ENCODE data around the gene CFAP20.

Gene CFAP20

DNA sequence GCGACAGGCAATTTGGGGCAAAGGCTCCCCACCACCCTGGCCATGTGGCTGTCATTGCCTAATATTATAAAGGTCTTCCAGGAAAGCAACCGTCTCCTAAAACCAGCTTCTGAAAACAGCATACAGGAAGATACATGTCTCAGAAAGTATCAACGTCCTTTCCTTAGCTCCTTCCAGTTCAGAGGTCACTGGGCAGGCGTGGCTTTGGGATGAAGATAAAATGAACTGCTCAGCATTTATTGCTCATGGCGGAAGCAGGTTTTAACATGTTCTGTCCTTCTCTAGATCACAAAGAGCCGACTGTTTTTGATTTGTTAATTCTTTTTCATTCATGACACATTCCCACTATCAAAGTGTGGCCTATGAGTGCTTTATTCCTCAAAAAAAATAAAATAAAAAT, 8.0 kb downstream of the CFAP20 start:
- Histone ChIP-seq H3K4me3 (ENCODE audit: insufficient read depth in 1 of 2, low read depth in 1 of 2, low read length in 2 of 2) (peak overlapping the region in 1 of 2 experiments; percentile 55), H2BK15ac (ENCODE audit: low read depth, poor library complexity, severe bottlenecking) (no peak overlapping the region), H3K4ac (ENCODE audit: low read depth in 1 of 2, low read length in 2 of 2) (peak overlapping the region in 1 of 2 experiments; percentile 47), H3K14ac (ENCODE audit: low read length in 2 of 2) (no peak overlapping the region), H3K18ac (ENCODE audit: low read depth in 1 of 2, low read length in 2 of 2) (peak overlapping the region; percentile 29 to 38), H3K4me1 (ENCODE audit: control insufficient read depth, insufficient read depth, low read depth, low read length) (peaks cover 14% of the 10 kb centered on the region), H2BK12ac (ENCODE audit: low read length in 2 of 2) (no peak overlapping the region), H3K9ac (ENCODE audit: low read length) (peak overlapping the region; percentile 67), H2BK5ac (ENCODE audit: low read depth, low read length, poor library complexity, severe bottlenecking) (no peak overlapping the region), H2BK120ac (ENCODE audit: low read depth, low read length) (no peak overlapping the region), H3K79me1 (replicated peaks; ENCODE audit: low read length, poor library complexity, severe bottlenecking) (peaks cover 12% of the 10 kb centered on the region), H3K27ac (ENCODE audit: low read length, poor library complexity, severe bottlenecking) (no peak overlapping the region), H4K91ac (ENCODE audit: low read length) (no peak overlapping the region), H3K36me3 (ENCODE audit: control insufficient read depth in 1 of 2, insufficient read depth in 2 of 2, low read depth in 1 of 2, low read length in 2 of 2) (peaks cover 0 to 6% of the 10 kb centered on the region in 2 experiments), H3K9me3 (ENCODE audit: control insufficient read depth, low read length) (no peaks in the 10 kb centered on the region), H3K23ac (ENCODE audit: low read length in 2 of 2) (no peak overlapping the region), H2AFZ (ENCODE audit: low read depth, low read length) (no peak overlapping the region), H2AK5ac (ENCODE audit: low read length, severe bottlenecking) (no peak overlapping the region), H3K27me3 (ENCODE audit: control insufficient read depth in 1 of 2, insufficient read depth in 1 of 2, low read length in 2 of 2) (no peaks in the 10 kb centered on the region), H4K8ac (ENCODE audit: low read length) (no peak overlapping the region), H3K4me2 (ENCODE audit: low read length, poor library complexity, severe bottlenecking) (no peak overlapping the region)
- 60% methylated on average over 5 of the region's 6 CpGs for WGBS
- DNase-seq = no peak

DNA sequence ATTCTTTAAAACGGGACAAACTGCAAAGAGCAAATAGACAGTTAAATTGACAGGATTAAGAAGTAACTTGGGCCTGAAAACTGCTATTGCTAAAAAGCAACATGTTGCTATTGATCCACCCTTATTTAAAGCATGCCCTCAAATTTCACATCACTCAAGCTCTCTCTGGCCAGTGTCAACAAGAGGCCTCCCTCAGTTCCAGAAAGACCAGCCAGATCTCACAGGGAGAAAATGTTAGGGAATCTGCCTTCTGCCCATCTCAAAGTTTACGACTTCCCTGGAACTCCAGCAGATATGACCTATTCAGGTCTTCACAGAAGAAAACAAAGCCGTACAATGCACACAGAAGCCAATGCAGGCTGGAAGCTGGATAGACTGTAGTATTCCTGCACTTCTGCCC, 8.9 kb downstream of the CFAP20 start:
- H2BK12ac ChIP-seq (ENCODE audit: low read length in 2 of 2) = no peak overlapping the region
- H2AFZ ChIP-seq (ENCODE audit: low read depth, low read length) = no peak overlapping the region
- peak; percentile 31 for DNase-seq
- H3K4me3 ChIP-seq (ENCODE audit: insufficient read depth in 1 of 2, low read depth in 1 of 2, low read length in 2 of 2) = no peak overlapping the region
- 58% methylated on average over 3 of the region's 3 CpGs for WGBS
- peaks cover 3 to 15% of the 10 kb centered on the region in 2 experiments for H3K36me3 ChIP-seq (ENCODE audit: control insufficient read depth in 1 of 2, insufficient read depth in 2 of 2, low read depth in 1 of 2, low read length in 2 of 2)
- no peak overlapping the region for H4K8ac ChIP-seq (ENCODE audit: low read length)
- no peak overlapping the region for H2BK5ac ChIP-seq (ENCODE audit: low read depth, low read length, poor library complexity, severe bottlenecking)
- no peak overlapping the region for H3K14ac ChIP-seq (ENCODE audit: low read length in 2 of 2)
- peak overlapping the region; percentile 67 for H3K9ac ChIP-seq (ENCODE audit: low read length)
- H3K23ac ChIP-seq (ENCODE audit: low read length in 2 of 2) = no peak overlapping the region
- H3K79me1 ChIP-seq (replicated peaks; ENCODE audit: low read length, poor library complexity, severe bottlenecking) = peaks cover 12% of the 10 kb centered on the region
- no peak overlapping the region for H3K18ac ChIP-seq (ENCODE audit: low read depth in 1 of 2, low read length in 2 of 2)
- no peaks in the 10 kb centered on the region for H3K9me3 ChIP-seq (ENCODE audit: control insufficient read depth, low read length)
- H4K91ac ChIP-seq (ENCODE audit: low read length) = no peak overlapping the region
- peaks cover 14% of the 10 kb centered on the region for H3K4me1 ChIP-seq (ENCODE audit: control insufficient read depth, insufficient read depth, low read depth, low read length)
- no peak overlapping the region for H3K4ac ChIP-seq (ENCODE audit: low read depth in 1 of 2, low read length in 2 of 2)
- H3K4me2 ChIP-seq (ENCODE audit: low read length, poor library complexity, severe bottlenecking) = no peak overlapping the region
- H3K27ac ChIP-seq (ENCODE audit: low read length, poor library complexity, severe bottlenecking) = no peak overlapping the region
- no peak overlapping the region for H2BK15ac ChIP-seq (ENCODE audit: low read depth, poor library complexity, severe bottlenecking)
- no peaks in the 10 kb centered on the region for H3K27me3 ChIP-seq (ENCODE audit: control insufficient read depth in 1 of 2, insufficient read depth in 1 of 2, low read length in 2 of 2)
- H2AK5ac ChIP-seq (ENCODE audit: low read length, severe bottlenecking) = no peak overlapping the region
- no peak overlapping the region for H2BK120ac ChIP-seq (ENCODE audit: low read depth, low read length)

GRCh38 chr16:58119509-58119845, 9.7 kb downstream of the CFAP20 start:
- peaks cover 10 to 23% of the 10 kb centered on the region in 2 experiments for H3K36me3 ChIP-seq (ENCODE audit: control insufficient read depth in 1 of 2, insufficient read depth in 2 of 2, low read depth in 1 of 2, low read length in 2 of 2)

DNA sequence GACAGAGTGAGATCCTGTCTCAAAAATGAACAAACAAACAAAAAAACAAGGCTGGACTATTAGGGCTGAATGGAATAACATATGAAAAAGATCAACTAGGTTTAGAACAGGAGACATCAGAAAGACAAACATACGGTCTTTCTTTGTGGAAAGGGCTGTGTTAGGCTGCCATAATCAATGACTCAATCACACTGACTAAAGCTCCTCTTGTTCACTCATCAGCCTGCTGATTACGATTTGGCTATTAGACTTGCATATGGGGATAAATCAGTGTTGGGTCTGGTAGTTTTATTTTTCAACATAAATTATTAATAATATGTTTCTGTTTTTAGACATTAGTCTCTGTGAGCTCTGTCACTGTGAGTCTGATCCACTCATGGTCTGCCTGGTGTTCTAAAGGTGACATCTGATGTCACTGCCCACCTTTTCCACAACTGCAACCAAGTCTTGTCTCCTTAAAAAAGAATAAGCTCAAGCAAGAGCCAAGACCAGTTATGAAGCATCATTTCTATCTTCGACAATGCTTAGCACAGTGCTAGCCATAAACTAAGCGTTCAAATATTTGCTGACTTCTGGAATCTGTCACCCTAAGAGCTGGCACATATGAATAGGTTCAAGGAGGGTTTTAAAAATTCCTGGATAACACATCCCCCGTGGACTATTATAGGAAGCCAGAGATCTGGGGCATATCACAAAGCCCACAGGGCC, 10.2 kb downstream of the CFAP20 start:
- no peak overlapping the region for H2BK5ac ChIP-seq (ENCODE audit: low read depth, low read length, poor library complexity, severe bottlenecking)
- no peak overlapping the region for H3K4me2 ChIP-seq (ENCODE audit: low read length, poor library complexity, severe bottlenecking)
- 48% methylated on average over 4 of the region's 5 CpGs for WGBS

More at GRCh38 chr16:58119509-58119845, 9.7 kb downstream of the CFAP20 start:
- WGBS = 94% methylated on average over 8 of the region's 8 CpGs
- Histone ChIP-seq H2AK5ac (ENCODE audit: low read length, severe bottlenecking) (no peak overlapping the region), H3K9ac (ENCODE audit: low read length) (no peak overlapping the region), H3K79me1 (replicated peaks; ENCODE audit: low read length, poor library complexity, severe bottlenecking) (peaks cover 13% of the 10 kb centered on the region), H3K27ac (ENCODE audit: low read length, poor library complexity, severe bottlenecking) (no peak overlapping the region), H3K4me1 (ENCODE audit: control insufficient read depth, insufficient read depth, low read depth, low read length) (peaks cover 13% of the 10 kb centered on the region), H3K4ac (ENCODE audit: low read depth in 1 of 2, low read length in 2 of 2) (no peak overlapping the region), H2AFZ (ENCODE audit: low read depth, low read length) (no peak overlapping the region), H3K23ac (ENCODE audit: low read length in 2 of 2) (no peak overlapping the region), H2BK120ac (ENCODE audit: low read depth, low read length) (no peak overlapping the region), H2BK5ac (ENCODE audit: low read depth, low read length, poor library complexity, severe bottlenecking) (no peak overlapping the region), H4K91ac (ENCODE audit: low read length) (no peak overlapping the region), H4K8ac (ENCODE audit: low read length) (no peak overlapping the region), H3K18ac (ENCODE audit: low read depth in 1 of 2, low read length in 2 of 2) (peak overlapping the region in 1 of 2 experiments; percentile 38), H3K14ac (ENCODE audit: low read length in 2 of 2) (no peak overlapping the region), H2BK12ac (ENCODE audit: low read length in 2 of 2) (peak overlapping the region in 1 of 2 experiments; percentile 16), H3K9me3 (ENCODE audit: control insufficient read depth, low read length) (no peaks in the 10 kb centered on the region), H3K4me3 (ENCODE audit: insufficient read depth in 1 of 2, low read depth in 1 of 2, low read length in 2 of 2) (no peak overlapping the region), H3K27me3 (ENCODE audit: control insufficient read depth in 1 of 2, insufficient read depth in 1 of 2, low read length in 2 of 2) (no peaks in the 10 kb centered on the region), H2BK15ac (ENCODE audit: low read depth, poor library complexity, severe bottlenecking) (no peak overlapping the region), H3K4me2 (ENCODE audit: low read length, poor library complexity, severe bottlenecking) (no peak overlapping the region)
- no peak for DNase-seq

More for the DNA sequence above, 10.2 kb downstream of the CFAP20 start:
- Histone ChIP-seq H2BK120ac (ENCODE audit: low read depth, low read length) (no peak overlapping the region), H3K14ac (ENCODE audit: low read length in 2 of 2) (no peak overlapping the region), H3K4me3 (ENCODE audit: insufficient read depth in 1 of 2, low read depth in 1 of 2, low read length in 2 of 2) (no peak overlapping the region), H3K18ac (ENCODE audit: low read depth in 1 of 2, low read length in 2 of 2) (peak overlapping the region; percentile 38 to 63), H3K4ac (ENCODE audit: low read depth in 1 of 2, low read length in 2 of 2) (no peak overlapping the region), H3K9me3 (ENCODE audit: control insufficient read depth, low read length) (no peaks in the 10 kb centered on the region), H3K27me3 (ENCODE audit: control insufficient read depth in 1 of 2, insufficient read depth in 1 of 2, low read length in 2 of 2) (no peaks in the 10 kb centered on the region), H3K23ac (ENCODE audit: low read length in 2 of 2) (no peak overlapping the region), H4K91ac (ENCODE audit: low read length) (no peak overlapping the region), H2AK5ac (ENCODE audit: low read length, severe bottlenecking) (no peak overlapping the region), H2AFZ (ENCODE audit: low read depth, low read length) (no peak overlapping the region), H3K36me3 (ENCODE audit: control insufficient read depth in 1 of 2, insufficient read depth in 2 of 2, low read depth in 1 of 2, low read length in 2 of 2) (peaks cover 13 to 27% of the 10 kb centered on the region in 2 experiments), H3K9ac (ENCODE audit: low read length) (no peak overlapping the region), H3K4me1 (ENCODE audit: control insufficient read depth, insufficient read depth, low read depth, low read length) (peaks cover 12% of the 10 kb centered on the region), H4K8ac (ENCODE audit: low read length) (no peak overlapping the region), H2BK12ac (ENCODE audit: low read length in 2 of 2) (peak overlapping the region in 1 of 2 experiments; percentile 16), H3K27ac (ENCODE audit: low read length, poor library complexity, severe bottlenecking) (no peak overlapping the region), H2BK15ac (ENCODE audit: low read depth, poor library complexity, severe bottlenecking) (no peak overlapping the region), H3K79me1 (replicated peaks; ENCODE audit: low read length, poor library complexity, severe bottlenecking) (peaks cover 15% of the 10 kb centered on the region)
- no peak for DNase-seq
